Astrocyte of the hippocampus (primary cell): ENCODE results near the gene ETFB.

Experiments
- DNase-seq: peaks from one replicate; pipeline ENCODE4 v3.0.0; 2011; ENCODE audit warnings: low read depth, low spot score

The ETFB gene

GRCh38 chr19:51327066-51328001 lies 38.9 kb downstream of the ETFB start:
- peak; percentile 29 for DNase-seq

- no peak for DNase-seq
Measured at GRCh38 chr19:51326216-51327065, 39.7 kb downstream of the ETFB start.

- no peak for DNase-seq
Measured at GRCh38 chr19:51325161-51325976, 40.8 kb downstream of the ETFB start.

GRCh38 chr19:51324167-51324481 lies 42.1 kb downstream of the ETFB start:
- DNase-seq = no peak

- DNase-seq = no peak
Measured at GRCh38 chr19:51323481-51324166, 42.6 kb downstream of the ETFB start.

GRCh38 chr19:51321799-51322198 lies 44.4 kb downstream of the ETFB start:
- no peak for DNase-seq

GRCh38 chr19:51320280-51320657 lies 45.9 kb downstream of the ETFB start:
- DNase-seq = no peak

GRCh38 chr19:51319649-51320279 lies 46.4 kb downstream of the ETFB start:
- DNase-seq = no peak

GRCh38 chr19:51318687-51319648 lies 47.2 kb downstream of the ETFB start:
- DNase-seq = no peak

- no peak for DNase-seq
Measured at GRCh38 chr19:51317968-51318367, 48.2 kb downstream of the ETFB start.

GRCh38 chr19:51317376-51317775 lies 48.8 kb downstream of the ETFB start:
- DNase-seq = no peak

- no peak for DNase-seq
Measured at GRCh38 chr19:51316688-51317087, 49.5 kb downstream of the ETFB start.

- no peak for DNase-seq
Measured at GRCh38 chr19:51311351-51312257, 54.6 kb downstream of the ETFB start, which contains the start of gene IGLON5. IGLON5 (plus strand) TSS chr19:51311644; CDS start chr19:51311848, 204 bp downstream.

GRCh38 chr19:51305479-51305878 lies 60.7 kb downstream of the ETFB start:
- no peak for DNase-seq

GRCh38 chr19:51301266-51301665 lies 64.9 kb downstream of the ETFB start:
- no peak for DNase-seq

- no peak for DNase-seq
Measured at GRCh38 chr19:51297406-51297805, 68.8 kb downstream of the ETFB start.

GRCh38 chr19:51296336-51297093 lies 69.7 kb downstream of the ETFB start:
- no peak for DNase-seq
